ENCODE measurements around the gene ELOB.
"Not testable (repeated sequence)": the region's sequence is repeated elsewhere in the genome, so short reads cannot be mapped to it uniquely, and the experiment has no call there.

ELOB gene

GRCh38 chr16:2745116-2745890, 31.8 kb downstream of the ELOB start:
- DNase-seq (ENCODE audit: low spot score), result no peak

GRCh38 chr16:2744711-2745110, 32.4 kb downstream of the ELOB start:
- DNase-seq (ENCODE audit: low spot score), result no peak

- no peak for DNase-seq (ENCODE audit: low spot score)
Measured at GRCh38 chr16:2743007-2743810, 33.9 kb downstream of the ELOB start.

GRCh38 chr16:2742323-2743006, 34.6 kb downstream of the ELOB start:
- no peak for DNase-seq (ENCODE audit: low spot score)

GRCh38 chr16:2741168-2741567, 35.9 kb downstream of the ELOB start:
- no peak for DNase-seq (ENCODE audit: low spot score)

- DNase-seq (ENCODE audit: low spot score), result no peak
Measured at GRCh38 chr16:2740476-2740875, 36.6 kb downstream of the ELOB start.

GRCh38 chr16:2739625-2740430, 37.3 kb downstream of the ELOB start:
- no peak for DNase-seq (ENCODE audit: low spot score)

GRCh38 chr16:2738615-2739014, 38.5 kb downstream of the ELOB start:
- no peak for DNase-seq (ENCODE audit: low spot score)

- no peak for DNase-seq (ENCODE audit: low spot score)
Measured at GRCh38 chr16:2737895-2738418, 39.1 kb downstream of the ELOB start.

GRCh38 chr16:2737238-2737605, 39.9 kb downstream of the ELOB start:
- DNase-seq (ENCODE audit: low spot score), result no peak

- no peak for DNase-seq (ENCODE audit: low spot score)
Measured at GRCh38 chr16:2736476-2737237, 40.4 kb downstream of the ELOB start.

- no peak for DNase-seq (ENCODE audit: low spot score)
Measured at GRCh38 chr16:2734844-2735515, 42.1 kb downstream of the ELOB start.

GRCh38 chr16:2728034-2728433, 49.0 kb downstream of the ELOB start:
- DNase-seq (ENCODE audit: low spot score), result no peak

- DNase-seq (ENCODE audit: low spot score), result no peak
Measured at GRCh38 chr16:2726923-2727322, 50.2 kb downstream of the ELOB start.

GRCh38 chr16:2724816-2725348, 52.2 kb downstream of the ELOB start:
- DNase-seq (ENCODE audit: low spot score), result no peak

GRCh38 chr16:2724088-2724676, 52.9 kb downstream of the ELOB start:
- DNase-seq (ENCODE audit: low spot score), result no peak

- DNase-seq (ENCODE audit: low spot score), result not testable (repeated sequence)
Measured at GRCh38 chr16:2721634-2722173, 55.4 kb downstream of the ELOB start.

All from HuH-7 (cell line).